ENCODE measurements around the gene CDKAL1.

The CDKAL1 gene

GRCh38 chr6:21039926-21040325 is 505.7 kb downstream of the CDKAL1 start:
- TF ChIP-seq CTCF (conservative IDR thresholded peaks at IDR 0.05; ENCODE audit: low read depth, low read length) = no peak
- no peak for DNase-seq (ENCODE audit: low read depth)
- H3K4me3 ChIP-seq (ENCODE audit: low read depth, low read length) = no peak overlapping the region

- DNase-seq (ENCODE audit: low read depth) = peak; percentile 21
- no peak for TF ChIP-seq CTCF (conservative IDR thresholded peaks at IDR 0.05; ENCODE audit: low read depth, low read length)
Observed at GRCh38 chr6:21045135-21045700, 511.0 kb downstream of the CDKAL1 start.

DNA sequence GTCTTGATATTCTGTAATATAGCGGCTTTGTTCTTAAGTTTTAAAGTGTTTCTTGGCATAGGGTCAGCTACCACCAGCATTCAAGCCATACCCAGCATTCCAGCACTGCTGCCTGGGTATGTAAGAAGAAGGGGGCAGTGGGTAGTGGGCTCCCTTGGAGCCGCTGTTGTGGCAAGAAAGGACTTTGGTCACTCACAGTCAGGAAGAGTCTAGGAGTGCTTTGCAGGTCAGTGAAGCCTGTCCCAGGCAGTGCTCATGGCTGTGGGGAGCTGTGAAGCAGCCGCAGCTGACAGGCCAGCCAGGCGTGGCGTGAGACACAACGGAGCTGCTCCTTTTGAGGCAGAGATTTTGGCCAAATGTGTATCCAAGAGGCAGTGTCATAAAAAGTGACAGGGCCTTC is 512.0 kb downstream of the CDKAL1 start:
- H3K4me3 ChIP-seq (ENCODE audit: low read depth, low read length) = no peak overlapping the region
- no peak for DNase-seq (ENCODE audit: low read depth)
- TF ChIP-seq CTCF (conservative IDR thresholded peaks at IDR 0.05; ENCODE audit: low read depth, low read length) = no peak

More at GRCh38 chr6:21045135-21045700, 511.0 kb downstream of the CDKAL1 start:
- H3K4me3 ChIP-seq (ENCODE audit: low read depth, low read length) = no peak overlapping the region

GRCh38 chr6:21048047-21048446 is 513.8 kb downstream of the CDKAL1 start:
- DNase-seq (ENCODE audit: low read depth) = no peak
- TF ChIP-seq CTCF (conservative IDR thresholded peaks at IDR 0.05; ENCODE audit: low read depth, low read length) = no peak
- no peak overlapping the region for H3K4me3 ChIP-seq (ENCODE audit: low read depth, low read length)

DNA sequence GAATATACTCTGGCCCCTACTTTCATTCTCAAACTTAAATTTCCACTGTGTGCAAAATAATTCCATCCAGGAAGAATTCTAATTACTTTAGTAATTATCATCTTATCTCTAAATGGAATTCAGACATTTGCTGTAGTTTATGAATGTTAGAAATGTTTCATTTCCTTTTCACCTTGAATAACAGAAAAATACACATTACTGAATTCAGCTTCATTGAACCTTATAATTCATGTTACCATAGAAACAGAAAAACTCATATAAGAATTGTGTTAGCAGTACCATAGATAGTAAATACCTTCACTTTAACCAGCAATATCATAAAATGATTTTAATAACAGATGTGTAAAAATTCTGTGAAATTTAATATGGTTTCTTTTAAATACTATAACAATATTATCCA is 514.9 kb downstream of the CDKAL1 start:
- no peak for DNase-seq (ENCODE audit: low read depth)
- no peak overlapping the region for H3K4me3 ChIP-seq (ENCODE audit: low read depth, low read length)
- TF ChIP-seq CTCF (conservative IDR thresholded peaks at IDR 0.05; ENCODE audit: low read depth, low read length) = no peak

DNA sequence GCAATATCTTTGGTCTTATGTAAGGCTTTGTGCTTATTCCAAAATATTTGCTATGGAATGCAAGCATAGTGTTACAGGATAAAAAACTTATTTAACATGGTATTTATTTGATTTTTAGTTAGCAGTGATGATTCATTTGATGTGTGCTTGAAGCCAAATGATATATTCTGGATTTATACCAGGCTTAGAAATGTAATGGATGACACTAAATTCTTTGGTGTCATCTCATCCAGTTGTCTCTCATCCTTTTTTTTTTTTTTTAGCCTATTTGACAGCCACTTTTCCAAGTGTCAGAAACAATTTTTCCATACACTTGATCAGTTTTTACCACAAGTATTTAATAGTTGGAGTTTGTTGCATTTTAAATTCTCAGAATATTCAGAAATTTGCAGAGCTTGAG is 515.3 kb downstream of the CDKAL1 start:
- TF ChIP-seq CTCF (conservative IDR thresholded peaks at IDR 0.05; ENCODE audit: low read depth, low read length) = no peak
- H3K4me3 ChIP-seq (ENCODE audit: low read depth, low read length) = no peak overlapping the region
- DNase-seq (ENCODE audit: low read depth) = peak; percentile 50

- no peak for DNase-seq (ENCODE audit: low read depth)
- H3K4me3 ChIP-seq (ENCODE audit: low read depth, low read length) = no peak overlapping the region
- no peak for TF ChIP-seq CTCF (conservative IDR thresholded peaks at IDR 0.05; ENCODE audit: low read depth, low read length)
Observed at GRCh38 chr6:21050935-21051334, 516.7 kb downstream of the CDKAL1 start.

Data from choroid plexus epithelial cell (primary cell).